CMK (cell line): ENCODE measurements around the gene PAPLN.

Source experiments
- DNase-seq: peaks from one replicate; pipeline ENCODE4 v3.0.0-alpha.2; 2010; ENCODE audit warnings: low read depth

PAPLN gene

DNA sequence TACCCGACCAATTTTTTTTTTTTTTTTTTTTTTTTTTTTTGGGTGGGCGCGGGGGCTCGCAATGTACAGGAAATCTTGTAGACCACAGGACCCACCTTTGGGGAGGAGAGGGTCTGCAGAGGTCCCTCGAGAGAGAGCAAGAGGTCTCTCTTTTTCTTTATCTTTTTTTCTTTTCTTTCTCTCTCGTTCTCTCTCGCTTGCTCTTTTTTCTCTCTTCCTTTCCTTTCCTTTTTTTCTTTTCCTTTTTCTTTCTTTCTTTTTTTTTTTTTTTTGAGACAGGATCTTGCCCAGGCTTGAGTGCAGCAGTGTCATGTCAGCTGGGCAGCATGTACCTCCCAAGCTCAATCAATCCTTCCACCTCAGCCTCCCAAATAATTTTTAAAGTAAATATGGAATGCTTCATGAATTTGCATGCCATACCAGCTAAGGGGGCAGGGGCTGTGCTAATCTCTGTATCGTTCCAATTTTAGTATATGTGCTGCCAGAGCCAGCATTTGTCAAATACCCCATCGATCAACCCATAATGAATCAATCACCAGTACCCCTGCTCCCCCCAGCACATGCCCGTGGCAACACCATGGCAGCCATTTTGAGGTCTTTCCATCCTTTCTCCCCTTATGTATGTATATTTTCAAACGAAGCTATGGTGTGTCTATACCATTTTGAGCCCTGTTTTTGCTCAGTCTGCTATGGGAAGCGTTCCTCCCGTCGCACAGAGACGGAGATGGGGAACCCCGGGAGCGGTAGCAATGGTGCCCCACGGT, 9.3 kb downstream of the PAPLN start:
- DNase-seq, result no peak

DNA sequence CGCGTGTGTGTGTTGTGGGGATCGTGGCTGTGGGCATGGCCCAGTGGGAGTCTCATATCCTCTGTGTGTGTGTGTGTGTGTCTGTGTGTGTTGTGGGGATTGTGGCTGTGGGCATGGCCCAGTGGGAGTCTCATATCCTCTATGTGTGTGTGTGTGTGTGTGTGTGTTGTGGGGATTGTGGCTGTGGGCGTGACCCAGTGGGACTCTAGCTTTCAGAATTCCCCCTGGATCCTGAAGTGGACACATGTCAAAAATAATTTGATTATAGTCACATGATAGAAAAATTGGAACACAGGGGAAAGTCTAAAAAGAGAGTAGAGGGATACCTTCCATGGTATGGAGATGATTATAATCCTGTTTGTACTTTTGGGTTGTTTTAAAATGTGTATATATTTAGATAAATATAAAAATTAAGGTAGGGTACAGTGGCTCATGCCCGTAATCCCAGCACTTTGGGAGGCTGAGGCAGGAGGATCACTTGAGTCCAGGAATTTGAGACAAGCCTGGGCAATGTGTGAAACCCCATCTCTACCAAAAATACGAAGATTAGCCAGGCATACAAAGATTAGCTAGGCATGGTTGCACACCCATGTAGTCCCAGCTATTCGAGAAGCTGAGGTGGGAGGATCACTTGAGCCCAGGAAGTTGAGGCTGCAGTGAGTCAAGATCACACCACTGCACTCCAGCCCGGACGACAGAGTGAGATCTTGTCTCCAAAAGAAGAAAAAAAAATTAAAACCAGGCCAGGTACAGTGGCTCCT, 11.0 kb downstream of the PAPLN start:
- DNase-seq, result no peak

DNA sequence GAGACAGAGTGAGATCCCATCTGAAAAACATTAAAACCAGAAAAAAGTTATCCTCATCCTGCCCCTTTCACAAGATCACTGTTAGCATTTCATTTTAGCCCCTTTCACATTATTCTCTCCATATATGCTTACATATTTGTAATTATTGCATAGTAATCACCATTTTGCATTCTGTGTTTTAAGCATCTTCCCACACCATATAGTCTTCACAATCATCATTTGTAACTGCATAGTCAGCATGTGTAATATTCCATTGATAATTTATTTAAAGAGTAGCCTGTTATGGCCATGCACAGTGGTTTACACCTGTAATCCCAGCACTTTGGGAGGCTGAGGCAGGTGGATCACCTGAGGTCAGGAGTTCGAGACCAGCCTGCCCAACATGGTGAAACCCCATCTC, 11.8 kb downstream of the PAPLN start:
- no peak for DNase-seq

DNA sequence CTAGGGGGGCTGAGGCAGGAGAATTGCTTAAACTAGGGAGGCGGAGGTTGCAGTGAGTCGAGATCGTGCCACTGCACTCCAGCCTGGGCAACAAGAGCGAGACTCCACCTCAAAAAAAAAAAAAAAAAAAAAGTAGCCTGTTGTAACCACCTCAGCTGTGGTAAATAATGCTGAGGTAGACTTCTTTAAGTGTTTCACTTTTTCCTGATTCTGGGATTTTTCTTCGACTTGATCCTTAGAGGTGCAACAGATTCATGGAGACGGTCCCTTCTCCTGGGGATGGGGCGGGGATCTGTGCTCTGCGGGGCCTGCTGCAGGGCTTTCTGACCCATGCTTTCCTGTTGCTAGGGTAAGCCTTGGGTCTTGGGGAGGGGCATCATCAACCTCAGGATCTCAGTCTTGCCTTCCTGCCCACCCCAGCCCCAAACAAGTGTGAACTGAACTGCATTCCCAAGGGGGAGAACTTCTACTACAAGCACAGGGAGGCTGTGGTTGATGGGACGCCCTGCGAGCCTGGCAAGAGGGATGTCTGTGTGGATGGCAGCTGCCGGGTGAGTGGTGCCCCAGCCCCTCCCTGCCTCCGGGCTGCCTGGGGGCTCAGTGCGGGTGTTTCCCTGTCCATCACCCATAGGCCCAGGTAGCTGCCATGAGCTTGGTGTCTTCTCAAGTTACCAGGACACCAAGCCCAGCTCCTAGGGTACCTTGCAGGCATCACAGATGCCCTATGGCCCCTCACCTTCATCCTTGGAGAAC, 12.4 kb downstream of the PAPLN start:
- DNase-seq, result no peak

DNA sequence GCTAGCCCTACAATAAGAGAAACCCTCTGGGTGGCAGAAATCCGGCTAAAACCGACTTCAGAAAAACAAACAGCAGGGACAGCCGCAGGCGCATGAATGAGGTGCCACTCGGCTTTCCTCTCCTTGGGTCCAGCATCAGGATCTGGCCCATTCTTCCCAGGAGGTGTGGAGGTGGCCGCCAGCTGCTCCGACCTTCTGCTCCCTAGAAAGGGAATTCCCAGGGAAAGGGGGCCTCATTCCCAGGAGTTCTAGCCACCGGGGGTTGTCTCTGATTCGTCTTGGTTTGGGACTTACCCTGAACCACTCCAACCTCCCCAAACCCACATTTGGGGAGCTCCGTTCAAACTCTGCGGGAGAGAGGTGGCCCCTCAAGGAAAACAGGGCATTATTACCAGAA, 13.0 kb downstream of the PAPLN start:
- no peak for DNase-seq

DNA sequence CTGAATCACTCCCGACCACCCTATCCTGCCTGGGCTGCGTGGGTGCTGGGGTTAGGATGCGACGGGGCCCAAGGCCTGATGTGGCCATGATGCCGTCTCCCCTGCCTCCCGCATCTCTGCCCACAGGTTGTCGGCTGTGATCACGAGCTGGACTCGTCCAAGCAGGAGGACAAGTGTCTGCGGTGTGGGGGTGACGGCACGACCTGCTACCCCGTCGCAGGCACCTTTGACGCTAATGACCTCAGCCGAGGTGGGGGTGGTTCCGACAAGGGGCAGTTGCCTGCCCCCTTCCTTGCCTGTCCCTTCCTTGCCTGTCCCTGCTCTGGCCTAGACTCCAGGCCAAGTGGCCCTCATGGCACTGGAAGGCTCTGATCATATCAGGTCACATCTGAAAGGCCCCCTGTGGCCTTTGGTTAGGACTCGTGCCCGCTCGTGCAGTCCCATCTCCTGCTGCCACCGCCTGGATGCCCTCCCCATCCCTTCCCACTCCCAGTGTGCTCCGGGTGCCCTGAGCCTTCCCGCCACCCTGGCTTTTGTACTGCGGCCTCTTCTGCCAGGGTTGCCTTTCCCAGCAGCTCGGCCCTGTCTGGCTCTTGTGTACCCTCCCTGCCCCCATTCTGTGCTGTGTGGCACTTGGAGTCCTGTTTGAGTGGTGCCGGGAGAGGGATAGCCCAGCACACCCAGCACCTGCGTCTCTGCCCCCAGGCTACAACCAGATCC, 13.6 kb downstream of the PAPLN start:
- no peak for DNase-seq

DNA sequence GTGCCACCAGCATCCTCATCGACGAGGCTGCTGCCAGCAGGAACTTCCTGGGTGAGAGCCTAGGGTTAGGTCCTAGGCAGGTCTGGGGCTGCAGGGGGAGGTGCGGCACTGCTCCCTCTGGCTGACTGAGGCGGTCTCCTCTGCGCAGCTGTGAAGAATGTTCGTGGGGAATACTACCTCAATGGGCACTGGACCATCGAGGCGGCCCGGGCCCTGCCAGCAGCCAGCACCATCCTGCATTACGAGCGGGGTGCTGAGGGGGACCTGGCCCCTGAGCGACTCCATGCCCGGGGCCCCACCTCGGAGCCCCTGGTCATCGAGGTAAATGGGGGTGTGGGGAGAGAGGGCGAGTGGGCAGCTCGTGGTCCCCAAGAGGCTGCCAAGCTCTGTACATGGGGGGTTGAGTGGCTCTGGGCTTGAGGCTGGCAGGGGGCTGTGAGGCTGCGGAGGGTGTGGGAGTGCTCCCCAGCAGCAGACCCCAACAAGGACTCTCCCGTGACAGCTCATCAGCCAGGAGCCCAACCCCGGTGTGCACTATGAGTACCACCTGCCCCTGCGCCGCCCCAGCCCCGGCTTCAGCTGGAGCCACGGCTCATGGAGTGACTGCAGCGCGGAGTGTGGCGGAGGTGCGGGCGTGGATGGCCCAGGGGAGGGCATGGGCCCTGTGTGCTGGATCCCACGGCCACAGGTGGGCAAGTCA, 14.4 kb downstream of the PAPLN start:
- no peak for DNase-seq

DNA sequence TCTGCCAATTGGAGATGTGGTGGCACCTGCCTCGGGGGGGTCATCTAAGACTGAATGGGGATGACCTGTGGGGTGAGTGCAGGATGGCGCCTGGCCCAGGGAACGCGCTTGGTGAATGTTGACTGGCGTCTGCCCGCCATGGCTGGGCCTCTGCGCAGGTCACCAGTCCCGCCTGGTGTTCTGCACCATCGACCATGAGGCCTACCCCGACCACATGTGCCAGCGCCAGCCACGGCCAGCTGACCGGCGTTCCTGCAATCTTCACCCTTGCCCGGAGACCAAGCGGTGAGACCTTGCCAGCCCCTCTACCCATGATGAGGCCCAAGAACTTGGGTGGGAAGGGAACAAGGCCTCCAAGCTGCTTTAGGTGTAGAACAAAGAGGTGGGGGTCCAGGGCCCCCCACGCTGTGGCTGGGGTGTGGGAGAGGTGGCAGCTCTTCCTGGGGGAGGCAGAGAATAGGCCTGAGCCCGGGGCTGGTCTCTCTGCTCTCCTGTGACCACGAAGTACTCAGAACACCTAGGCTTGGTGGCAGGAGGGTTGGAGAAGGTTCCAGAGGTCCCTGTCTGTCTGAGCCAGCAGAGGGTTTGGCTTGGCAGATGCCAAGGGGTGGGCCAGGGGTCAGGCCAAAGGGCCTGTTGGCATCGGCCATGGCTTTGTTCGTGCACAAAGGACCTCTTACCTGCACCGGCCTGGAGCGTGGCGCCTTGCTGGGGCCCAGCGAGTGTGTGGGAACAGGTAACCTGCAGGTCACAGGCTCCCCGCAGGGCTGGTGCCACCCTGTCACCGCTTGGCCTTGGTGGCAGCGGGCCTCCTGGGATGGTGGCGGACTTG, 15.4 kb downstream of the PAPLN start:
- DNase-seq, result no peak

DNA sequence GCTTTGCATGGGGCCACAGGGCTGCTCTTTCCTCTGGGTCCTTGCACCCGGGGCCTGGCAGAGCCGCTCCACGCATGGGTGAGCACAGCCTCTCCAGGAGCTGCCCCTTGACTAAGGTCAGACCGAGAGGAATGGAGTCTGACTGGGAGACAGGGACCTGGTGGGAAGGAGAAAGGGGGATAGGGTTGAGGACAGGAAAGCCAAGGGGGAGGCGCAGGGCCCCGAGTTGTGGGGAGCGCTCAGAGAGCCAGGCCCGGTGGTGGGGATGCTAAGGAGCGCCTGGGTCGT, 16.0 kb downstream of the PAPLN start:
- DNase-seq, result no peak

DNA sequence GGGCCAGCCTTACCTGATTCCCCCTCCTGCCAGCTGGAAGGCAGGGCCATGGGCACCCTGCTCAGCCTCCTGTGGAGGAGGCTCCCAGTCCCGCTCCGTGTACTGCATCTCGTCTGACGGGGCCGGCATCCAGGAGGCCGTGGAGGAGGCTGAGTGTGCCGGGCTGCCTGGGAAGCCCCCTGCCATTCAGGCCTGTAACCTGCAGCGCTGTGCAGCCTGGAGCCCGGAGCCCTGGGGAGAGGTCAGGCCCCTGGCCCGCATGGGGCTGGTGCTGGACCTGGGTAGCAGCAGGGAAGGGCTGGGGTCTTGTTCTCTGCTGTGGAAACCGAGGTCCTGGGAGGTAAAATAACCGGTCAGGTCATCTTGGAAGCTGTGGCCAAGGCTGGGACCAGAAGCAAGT, 16.4 kb downstream of the PAPLN start:
- no peak for DNase-seq

DNA sequence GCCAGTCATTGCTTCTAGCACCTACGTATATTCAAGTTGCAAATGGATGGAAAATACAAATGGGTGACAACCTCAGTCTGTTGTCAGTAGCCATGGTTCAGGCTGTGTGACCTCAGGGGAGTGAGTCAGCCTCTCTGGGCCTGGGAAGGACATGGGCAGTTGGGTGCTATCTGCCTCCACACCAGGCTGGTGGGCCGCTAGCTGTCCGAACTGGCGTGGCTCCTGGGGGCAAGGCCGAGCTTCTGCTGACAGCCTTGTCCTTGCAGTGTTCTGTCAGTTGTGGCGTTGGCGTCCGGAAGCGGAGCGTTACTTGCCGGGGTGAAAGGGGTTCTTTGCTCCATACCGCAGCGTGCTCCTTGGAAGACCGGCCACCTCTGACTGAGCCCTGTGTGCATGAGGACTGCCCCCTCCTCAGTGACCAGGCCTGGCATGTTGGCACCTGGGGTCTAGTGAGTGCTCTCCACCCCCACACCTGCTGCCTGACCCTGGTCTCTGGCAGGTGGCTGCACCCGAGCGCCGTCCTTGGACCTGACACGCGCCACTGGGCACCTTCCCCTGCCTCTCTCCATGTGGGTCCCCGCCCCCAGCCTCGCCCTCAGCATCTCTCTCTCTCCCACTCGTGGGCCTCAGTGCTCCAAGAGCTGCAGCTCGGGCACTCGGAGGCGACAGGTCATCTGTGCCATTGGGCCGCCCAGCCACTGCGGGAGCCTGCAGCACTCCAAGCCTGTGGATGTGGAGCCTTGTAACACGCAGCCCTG, 17.1 kb downstream of the PAPLN start:
- no peak for DNase-seq

DNA sequence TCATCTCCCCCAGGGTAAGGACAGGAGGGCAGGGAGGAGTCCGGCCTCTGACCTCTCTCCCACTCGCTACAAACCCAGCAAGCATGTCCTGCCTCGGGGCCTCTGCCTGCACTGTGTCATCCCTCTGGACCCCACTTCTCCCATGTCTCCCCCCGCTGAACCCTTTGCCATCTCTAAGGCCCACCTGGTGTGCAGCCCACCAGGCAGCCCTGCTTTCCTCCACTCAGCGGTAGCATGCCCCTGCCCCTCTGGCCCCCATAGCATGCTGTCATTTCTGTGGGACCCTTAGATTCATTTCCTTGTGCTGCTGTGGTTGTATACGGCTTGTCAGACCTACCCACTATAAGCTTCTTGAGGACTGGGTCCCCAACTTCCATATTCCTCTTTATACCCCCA, 17.7 kb downstream of the PAPLN start:
- no peak for DNase-seq

DNA sequence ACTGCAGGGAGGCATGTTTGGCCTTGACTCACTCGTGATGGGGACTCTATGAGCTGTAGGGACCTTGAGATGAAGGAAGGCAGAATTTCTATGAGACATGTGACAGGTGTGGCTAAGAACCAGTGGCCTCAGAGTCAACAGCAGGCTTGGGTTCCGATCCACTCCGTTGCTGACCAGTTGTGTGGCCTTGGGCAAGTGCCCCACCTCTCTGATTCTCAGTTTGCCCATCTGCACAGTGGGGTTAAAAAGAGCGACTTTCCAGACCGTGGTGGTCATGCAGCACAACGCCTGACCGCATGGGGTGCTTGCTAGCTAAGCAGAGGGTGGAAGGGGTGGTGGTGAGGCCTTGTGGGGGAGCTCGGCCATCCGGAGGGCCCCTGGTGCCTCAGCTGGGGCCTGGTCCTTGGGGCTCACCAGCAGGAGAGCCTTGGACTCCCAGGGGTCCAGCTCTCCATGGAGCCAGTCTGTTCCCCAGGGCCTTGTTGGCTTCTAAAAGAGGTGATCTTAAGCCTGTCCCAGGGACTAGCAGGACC, 18.5 kb downstream of the PAPLN start:
- DNase-seq, result no peak

DNA sequence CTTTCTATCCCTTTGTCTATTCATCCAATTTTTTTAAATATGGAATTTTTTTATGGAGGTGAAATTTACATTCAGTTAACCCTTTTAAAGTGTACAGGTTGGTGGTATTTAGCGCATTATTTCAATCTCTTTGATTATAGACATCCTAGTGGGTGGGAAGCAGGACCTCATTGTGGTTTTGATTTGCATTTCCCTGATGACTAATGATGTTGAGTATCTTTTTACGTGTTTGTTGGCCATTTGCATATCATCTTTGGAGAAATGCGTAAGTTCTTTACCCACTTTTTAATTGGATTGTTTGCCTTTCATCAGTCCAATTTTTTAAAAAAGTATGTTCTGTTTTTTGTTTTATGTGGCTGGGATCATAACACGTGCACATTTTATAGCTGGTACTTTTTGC, 20.8 kb downstream of the PAPLN start:
- DNase-seq, result no peak

DNA sequence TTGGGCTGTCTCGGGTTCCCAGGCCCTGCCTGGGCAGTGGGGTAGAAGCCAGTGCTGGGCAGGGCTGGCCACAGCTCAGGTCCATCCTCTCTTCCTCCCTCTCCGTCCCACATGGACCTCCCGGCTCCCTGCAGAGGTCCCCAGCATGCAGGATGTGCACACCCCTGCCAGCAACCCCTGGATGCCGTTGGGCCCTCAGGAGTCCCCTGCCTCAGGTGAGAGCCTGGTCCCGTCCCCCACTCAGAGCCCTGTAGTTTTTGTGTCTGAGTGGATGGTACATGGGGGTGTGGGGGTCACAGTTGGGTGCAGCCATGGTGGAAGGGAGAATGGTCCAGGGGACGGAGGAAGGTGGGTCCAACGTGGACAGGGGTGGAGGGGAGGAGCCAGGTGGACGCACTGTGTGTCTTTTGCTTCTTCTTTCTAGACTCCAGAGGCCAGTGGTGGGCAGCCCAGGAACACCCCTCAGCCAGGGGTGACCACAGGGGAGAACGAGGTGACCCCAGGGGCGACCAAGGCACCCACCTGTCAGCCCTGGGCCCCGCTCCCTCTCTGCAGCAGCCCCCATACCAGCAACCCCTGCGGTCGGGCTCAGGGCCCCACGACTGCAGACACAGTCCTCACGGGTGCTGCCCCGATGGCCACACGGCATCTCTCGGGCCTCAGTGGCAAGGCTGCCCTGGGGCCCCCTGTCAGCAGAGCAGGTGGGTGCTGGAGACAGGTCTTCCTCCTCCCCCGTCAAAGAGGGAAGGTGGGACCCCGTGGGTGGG, 21.7 kb downstream of the PAPLN start:
- no peak for DNase-seq

DNA sequence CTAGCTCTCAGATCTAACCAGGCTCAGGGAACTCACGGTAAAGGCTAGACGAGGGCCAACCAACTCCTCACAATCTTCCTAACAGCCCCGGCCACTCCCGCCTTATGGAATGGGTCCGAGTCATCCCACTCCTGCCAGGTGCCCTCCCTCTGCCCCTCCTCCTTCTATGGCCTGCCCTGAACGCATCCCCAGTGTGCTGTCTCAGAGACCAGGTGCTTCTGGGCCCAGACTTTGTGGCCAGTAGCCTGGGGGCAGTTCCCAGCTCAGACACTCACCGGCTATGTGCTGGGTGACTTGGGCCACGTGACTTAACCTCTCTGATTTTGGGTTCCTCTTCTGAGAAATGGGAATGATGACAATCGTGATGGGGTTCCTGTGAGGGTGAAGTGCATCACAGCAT, 22.5 kb downstream of the PAPLN start:
- no peak for DNase-seq

DNA sequence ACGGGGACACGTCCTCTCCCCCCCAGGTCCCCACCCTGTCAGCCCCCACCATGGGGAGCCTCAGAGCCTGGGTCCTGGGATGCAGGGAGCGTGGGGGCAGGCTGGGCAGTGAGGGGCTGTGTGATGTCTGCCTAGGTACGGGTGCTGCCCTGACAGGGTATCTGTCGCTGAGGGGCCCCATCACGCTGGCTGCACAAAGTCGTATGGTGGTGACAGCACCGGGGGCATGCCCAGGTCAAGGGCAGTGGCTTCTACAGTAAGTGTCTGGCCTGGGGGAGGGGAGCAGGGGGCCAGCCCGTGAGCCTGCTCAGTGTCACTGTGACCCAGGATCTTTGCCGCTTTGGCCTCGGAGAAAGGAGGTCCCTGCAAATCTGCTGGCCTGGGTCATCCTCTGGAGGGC, 23.3 kb downstream of the PAPLN start:
- DNase-seq, result no peak

DNA sequence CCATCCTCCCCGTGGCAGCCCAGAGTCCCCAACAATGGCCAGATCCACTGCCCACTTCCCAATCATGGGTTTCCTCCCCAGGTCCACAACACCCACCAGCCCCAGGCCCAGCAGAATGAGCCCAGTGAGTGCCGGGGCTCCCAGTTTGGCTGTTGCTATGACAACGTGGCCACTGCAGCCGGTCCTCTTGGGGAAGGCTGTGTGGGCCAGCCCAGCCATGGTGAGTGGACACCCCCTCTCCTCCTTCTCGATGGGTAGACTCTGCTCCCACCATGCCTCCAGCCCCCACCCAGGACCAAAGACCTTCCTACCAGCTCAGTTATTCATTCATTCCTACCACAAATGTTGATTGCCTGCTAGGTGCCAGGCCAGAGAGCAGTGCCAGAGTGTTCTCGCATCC, 23.8 kb downstream of the PAPLN start:
- DNase-seq, result no peak
